Endodermal cell (in vitro differentiated cells): ENCODE results near the gene CIBAR2. TPM values are rescaled to one million over a fixed set of nuclear protein-coding genes. Genes with fewer than 3 reads are reported as not detected.

Source experiments
- DNase-seq: peaks from one replicate; pipeline ENCODE4 v3.0.0-alpha.2; 2017
- H3K27ac ChIP-seq: 2 replicates; pipeline ENCODE4 v1.5.1; 2013; ENCODE audit warnings: mild to moderate bottlenecking, low read depth, low read length, moderate library complexity
- H3K27me3 ChIP-seq: 2 replicates; pipeline ENCODE4 v1.6.1; 2013; ENCODE audit warnings: mild to moderate bottlenecking, low read length, moderate library complexity; ENCODE audit not compliant: insufficient read depth, control insufficient read depth, poor library complexity, severe bottlenecking
- H3K36me3 ChIP-seq: 2 replicates; pipeline ENCODE4 v1.7.0; 2013; ENCODE audit warnings: mild to moderate bottlenecking, low read length, moderate library complexity; ENCODE audit not compliant: control insufficient read depth, insufficient read depth
- H3K4me1 ChIP-seq: one replicate; pipeline ENCODE4 v1.7.0; 2013; ENCODE audit warnings: low read length; ENCODE audit not compliant: control insufficient read depth, insufficient read depth
- H3K4me3 ChIP-seq: 2 replicates; pipeline ENCODE4 v1.5.1; 2013; ENCODE audit warnings: mild to moderate bottlenecking, low read length, moderate library complexity
- H3K9ac ChIP-seq: 2 replicates; pipeline ENCODE4 v1.6.1; 2013; ENCODE audit warnings: mild to moderate bottlenecking, low read length, moderate library complexity; ENCODE audit not compliant: poor library complexity, severe bottlenecking; ENCODE audit errors: extremely low read depth
- H3K9me3 ChIP-seq: 2 replicates; pipeline ENCODE4 v1.6.1; 2013; ENCODE audit warnings: mild to moderate bottlenecking, low read length, moderate library complexity; ENCODE audit not compliant: control insufficient read depth
- H3K27ac Mint-ChIP-seq: 2 replicates; pipeline ENCODE4 v1.8.0; 2020; ENCODE audit warnings: mixed read lengths
- H3K27me3 Mint-ChIP-seq: 2 replicates; pipeline ENCODE4 v1.8.0; 2021; ENCODE audit warnings: mild to moderate bottlenecking, mixed read lengths; ENCODE audit not compliant: insufficient read depth
- H3K36me3 Mint-ChIP-seq: 2 replicates; pipeline ENCODE4 v1.8.0; 2020; ENCODE audit warnings: low read depth, mixed read lengths
- H3K4me1 Mint-ChIP-seq: 2 replicates; pipeline ENCODE4 v1.8.0; 2020; ENCODE audit warnings: mixed read lengths
- H3K4me3 Mint-ChIP-seq: 2 replicates; pipeline ENCODE4 v1.8.0; 2020; ENCODE audit warnings: mild to moderate bottlenecking, moderate library complexity, mixed read lengths
- H3K9me3 Mint-ChIP-seq: 2 replicates; pipeline ENCODE4 v1.8.0; 2020; ENCODE audit warnings: mild to moderate bottlenecking, mixed read lengths
- WGBS, 2 experiments: methylation state at CpG; one replicate each; pipeline versions ENCODE4 v1.1.5 to v1.1.7; 2013; ENCODE audit warnings: missing lambda C conversion rate in 2 of 2, mixed read lengths in 1 of 2; ENCODE audit not compliant: insufficient coverage in 1 of 2, insufficient read length in 1 of 2; 5-methylcytosine and 5-hydroxymethylcytosine counted together
- total RNA-seq, 2 donors: library from RNA; stranded (reverse); fragmentation: NEBNext Ultra II Directional in 1 of 2; extraction: Animal tissue kit (Norgen Biotek cat#: 25700) in 1 of 2; gene quantifications; 2 replicates in 1 of 2; 3 replicates in 1 of 2; pipeline ENCODE4 v1.2.1, GENCODE V29; 2021
- TF ChIP-seq, protein P1 (sequence below): fragments of 200-600 bp; sonication (generic); conservative IDR thresholded peaks from 2 replicates; pipeline ENCODE4 v1.5.0; 2021; ENCODE audit warnings: antibody characterized with exemption, mild to moderate bottlenecking

The CIBAR2 gene
- total RNA-seq, 2 donors from 2014 or later, result not detected

DNA sequence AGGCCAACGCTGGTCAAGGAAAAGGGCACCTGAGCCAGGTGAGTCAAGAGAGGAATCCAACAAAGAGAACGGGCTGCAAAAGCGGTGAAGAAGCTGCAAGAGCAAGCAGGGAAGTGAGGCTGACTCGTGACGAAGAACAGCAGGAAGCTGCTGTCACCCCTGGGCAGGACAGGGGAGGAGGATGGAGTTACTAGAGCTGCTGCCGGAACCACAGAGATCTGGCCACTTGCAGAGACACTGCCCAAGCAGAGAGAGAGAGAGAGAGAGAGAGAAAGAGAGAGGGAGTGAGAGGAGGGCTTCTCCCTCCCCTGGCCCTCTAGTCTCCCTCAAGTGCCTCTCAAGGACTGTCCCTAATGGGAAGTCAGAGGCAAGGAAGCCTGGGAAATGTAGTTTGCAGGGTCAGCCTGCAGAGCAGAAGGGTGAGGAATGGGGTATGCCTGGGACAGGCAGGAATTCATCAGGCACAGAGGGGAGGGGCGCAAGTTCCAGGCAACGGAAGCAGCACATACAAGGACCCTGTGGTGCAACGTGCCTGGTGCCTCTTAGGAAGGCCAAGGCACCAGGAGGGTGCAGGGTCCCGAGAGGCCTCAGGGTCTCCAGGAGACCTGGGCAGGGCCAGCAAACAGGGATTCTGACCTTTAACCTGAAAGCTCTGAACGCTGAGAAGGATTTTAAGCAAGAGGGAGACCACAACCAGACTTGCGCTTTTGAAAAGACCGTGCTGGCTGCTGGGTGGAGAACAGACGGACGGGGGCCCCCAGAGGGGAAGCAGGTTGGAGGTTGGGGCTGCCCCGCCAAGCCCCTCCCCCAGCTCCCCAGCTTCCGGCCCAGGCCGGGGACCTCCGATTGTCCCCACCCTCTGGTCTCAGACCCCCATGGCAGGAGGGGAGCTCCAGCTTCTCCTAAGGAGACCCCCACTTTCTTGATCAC, 45.8 kb upstream of the CIBAR2 start:
- Mint-ChIP-seq H3K9me3 (no peaks in the 10 kb centered on the region), H3K36me3 (no peaks in the 10 kb centered on the region), H3K27me3 (no peaks in the 10 kb centered on the region), H3K4me3 (peak overlapping the region; percentile 15), H3K27ac (peak overlapping the region; percentile 87), H3K4me1 (peaks cover 11% of the 10 kb centered on the region)
- no peak overlapping the region for H3K4me3 ChIP-seq
- no peak overlapping the region for H3K9ac ChIP-seq
- no peaks in the 10 kb centered on the region for H3K36me3 ChIP-seq
- H3K27me3 ChIP-seq, result no peaks in the 10 kb centered on the region
- no peak overlapping the region for H3K27ac ChIP-seq
- H3K4me1 ChIP-seq, result peaks cover 3% of the 10 kb centered on the region
- DNase-seq, result peak; percentile 93
- 66 to 70% methylated on average over 12 to 19 of the region's 19 CpGs for WGBS, 2 experiments
- TF ChIP-seq, protein P1, sequence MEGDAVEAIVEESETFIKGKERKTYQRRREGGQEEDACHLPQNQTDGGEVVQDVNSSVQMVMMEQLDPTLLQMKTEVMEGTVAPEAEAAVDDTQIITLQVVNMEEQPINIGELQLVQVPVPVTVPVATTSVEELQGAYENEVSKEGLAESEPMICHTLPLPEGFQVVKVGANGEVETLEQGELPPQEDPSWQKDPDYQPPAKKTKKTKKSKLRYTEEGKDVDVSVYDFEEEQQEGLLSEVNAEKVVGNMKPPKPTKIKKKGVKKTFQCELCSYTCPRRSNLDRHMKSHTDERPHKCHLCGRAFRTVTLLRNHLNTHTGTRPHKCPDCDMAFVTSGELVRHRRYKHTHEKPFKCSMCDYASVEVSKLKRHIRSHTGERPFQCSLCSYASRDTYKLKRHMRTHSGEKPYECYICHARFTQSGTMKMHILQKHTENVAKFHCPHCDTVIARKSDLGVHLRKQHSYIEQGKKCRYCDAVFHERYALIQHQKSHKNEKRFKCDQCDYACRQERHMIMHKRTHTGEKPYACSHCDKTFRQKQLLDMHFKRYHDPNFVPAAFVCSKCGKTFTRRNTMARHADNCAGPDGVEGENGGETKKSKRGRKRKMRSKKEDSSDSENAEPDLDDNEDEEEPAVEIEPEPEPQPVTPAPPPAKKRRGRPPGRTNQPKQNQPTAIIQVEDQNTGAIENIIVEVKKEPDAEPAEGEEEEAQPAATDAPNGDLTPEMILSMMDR, result no peak
- H3K9me3 ChIP-seq, result no peaks in the 10 kb centered on the region

DNA sequence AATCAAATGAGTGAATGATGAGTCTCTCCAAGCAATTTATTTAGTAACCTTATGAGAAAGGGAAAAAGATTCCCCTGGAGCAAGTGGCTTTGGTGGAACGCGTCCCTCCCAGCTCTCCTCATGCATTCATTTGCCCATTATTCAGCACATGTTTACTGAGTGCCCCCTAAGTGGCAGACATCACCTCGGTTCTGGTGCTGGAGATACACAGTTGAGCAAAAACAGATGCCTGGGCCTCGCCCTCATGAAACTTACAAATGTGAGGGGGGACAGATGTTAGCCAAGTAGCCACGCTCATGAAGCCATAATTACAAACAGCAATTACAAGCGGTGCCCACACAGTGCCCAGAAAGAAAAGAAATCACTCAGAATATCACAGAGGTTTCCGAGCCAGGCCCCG, 45.1 kb upstream of the CIBAR2 start:
- H3K27ac ChIP-seq, result no peak overlapping the region
- H3K36me3 ChIP-seq, result no peaks in the 10 kb centered on the region
- no peaks in the 10 kb centered on the region for H3K9me3 ChIP-seq
- Mint-ChIP-seq H3K27ac (no peak overlapping the region), H3K4me3 (peak overlapping the region; percentile 15), H3K36me3 (no peaks in the 10 kb centered on the region), H3K4me1 (peaks cover 11% of the 10 kb centered on the region), H3K27me3 (no peaks in the 10 kb centered on the region), H3K9me3 (no peaks in the 10 kb centered on the region)
- DNase-seq, result no peak
- H3K9ac ChIP-seq, result no peak overlapping the region
- H3K27me3 ChIP-seq, result no peaks in the 10 kb centered on the region
- 92% methylated on average over 6 to 8 of the region's 8 CpGs for WGBS, 2 experiments
- peaks cover 3% of the 10 kb centered on the region for H3K4me1 ChIP-seq
- TF ChIP-seq, protein P1, result no peak
- H3K4me3 ChIP-seq, result no peak overlapping the region

DNA sequence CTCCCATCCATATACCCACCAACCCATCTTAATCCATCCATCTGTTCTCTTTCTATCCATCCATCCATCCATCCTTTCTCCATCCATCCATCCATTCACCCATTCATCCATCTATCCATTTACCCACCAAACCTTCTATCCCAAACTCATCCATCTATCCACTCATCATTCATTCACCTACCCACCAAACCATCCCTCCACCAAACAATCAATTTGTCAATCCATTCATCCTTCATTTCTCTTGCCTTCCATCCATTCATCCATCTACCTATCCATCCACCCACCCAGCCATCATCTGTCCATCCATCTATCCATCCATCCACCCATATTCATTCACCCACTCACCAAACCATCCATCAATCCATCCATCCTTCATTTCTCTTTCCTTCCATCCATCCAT, 44.6 kb upstream of the CIBAR2 start:
- peaks cover 11% of the 10 kb centered on the region for H3K4me1 Mint-ChIP-seq
- H3K27ac ChIP-seq, result no peak overlapping the region
- no peaks in the 10 kb centered on the region for H3K36me3 Mint-ChIP-seq
- no peaks in the 10 kb centered on the region for H3K9me3 Mint-ChIP-seq
- TF ChIP-seq, protein P1, result no peak
- no peaks in the 10 kb centered on the region for H3K27me3 Mint-ChIP-seq
- no peak for DNase-seq
- no peak overlapping the region for H3K4me3 ChIP-seq
- peaks cover 3% of the 10 kb centered on the region for H3K4me1 ChIP-seq
- H3K27me3 ChIP-seq, result no peaks in the 10 kb centered on the region
- no peaks in the 10 kb centered on the region for H3K36me3 ChIP-seq
- H3K9me3 ChIP-seq, result no peaks in the 10 kb centered on the region
- no peak overlapping the region for H3K27ac Mint-ChIP-seq
- no peak overlapping the region for H3K4me3 Mint-ChIP-seq
- H3K9ac ChIP-seq, result no peak overlapping the region
